ENCODE data around the gene SUPT4H1.
A peak's percentile ranks its signal among the peaks of the same experiment; 100 is the strongest.
"Not testable (repeated sequence)": the region's sequence is repeated elsewhere in the genome, so short reads cannot be mapped to it uniquely, and the experiment has no call there.

The SUPT4H1 gene

DNA sequence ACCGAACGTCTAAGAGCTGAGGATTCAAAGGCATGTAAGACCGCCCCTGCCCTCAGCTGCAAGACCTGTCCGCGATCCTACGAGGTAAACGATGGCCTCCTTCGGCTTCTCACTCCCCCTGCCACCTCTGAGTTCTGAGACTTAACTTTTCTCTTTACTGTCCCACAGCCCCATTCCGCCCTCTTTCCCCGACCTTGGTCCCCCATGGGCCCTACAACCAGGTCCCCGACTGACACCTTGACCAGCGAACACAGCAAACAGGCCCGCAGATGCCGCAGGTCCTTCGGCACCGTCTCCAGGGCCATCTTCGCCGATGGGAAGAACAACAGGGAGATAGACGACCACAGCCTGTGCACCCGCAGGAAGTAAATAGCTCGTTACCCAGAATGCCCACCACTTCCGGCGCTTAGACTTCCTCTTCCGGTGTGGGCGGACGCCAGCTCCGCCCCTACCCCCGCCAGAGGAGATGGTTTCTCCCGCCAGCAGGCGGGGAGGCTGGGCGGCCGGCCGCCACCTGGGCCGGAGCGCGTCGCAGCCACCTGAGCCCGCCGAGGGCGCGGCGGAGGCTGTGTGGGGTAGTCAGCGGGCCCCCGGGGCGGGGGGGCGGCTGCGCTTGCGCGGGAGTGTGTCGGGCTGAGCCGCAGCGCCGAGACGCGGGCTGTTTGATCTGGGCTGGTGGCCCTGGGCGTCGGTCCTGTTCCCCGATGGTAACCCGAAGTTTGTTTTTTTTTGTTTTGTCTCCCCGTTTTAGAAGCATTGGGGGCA lies at the start of gene SUPT4H1:
TSS of gene SUPT4H1 (minus strand) at position 371 of the 765 bp plus-strand sequence. CDS start at position 305, 66 bp downstream.
- DNase-seq (ENCODE audit: low spot score), result peak; percentile 94

GRCh38 chr17:58401287-58401686 lies 49.3 kb upstream of the SUPT4H1 start:
- no peak for DNase-seq (ENCODE audit: low spot score)

DNA sequence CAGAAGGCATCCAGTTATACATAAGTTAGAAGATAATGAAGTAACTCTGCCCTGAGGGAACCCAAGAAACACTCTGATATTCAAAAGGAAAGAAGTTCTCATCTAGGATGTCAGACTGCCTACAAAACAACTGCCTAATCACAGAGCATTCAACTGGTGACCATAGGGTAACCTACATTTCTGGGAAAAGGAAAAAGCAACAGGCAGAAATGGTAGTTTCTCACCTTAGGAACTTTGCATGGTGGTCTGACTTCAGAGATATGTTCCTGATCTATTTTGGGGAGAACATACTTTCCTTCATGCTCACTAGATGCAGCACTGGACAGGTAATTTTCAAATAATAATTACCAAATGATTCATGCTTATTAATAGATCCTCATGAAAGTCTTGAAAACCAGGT lies 48.8 kb upstream of the SUPT4H1 start:
- DNase-seq (ENCODE audit: low spot score), result no peak

DNA sequence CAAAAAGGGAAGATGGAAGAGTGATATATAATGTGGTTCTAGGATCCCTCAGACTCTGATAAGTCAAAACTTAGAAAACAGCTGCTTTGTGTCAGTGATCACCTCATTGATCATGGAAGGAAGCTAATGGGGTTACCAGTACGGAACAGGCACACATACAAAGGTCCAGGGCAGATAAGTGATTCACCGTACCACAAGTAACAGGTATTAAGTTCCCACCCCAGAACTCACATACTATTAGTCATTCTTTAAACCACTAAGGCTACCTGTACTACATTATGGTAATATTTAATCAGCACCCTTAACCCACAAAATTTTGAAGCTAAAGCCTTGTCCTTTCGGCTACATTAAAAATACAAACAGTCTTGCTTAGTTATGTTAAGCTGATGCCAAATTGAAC lies 48.0 kb upstream of the SUPT4H1 start:
- DNase-seq (ENCODE audit: low spot score), result no peak

- DNase-seq (ENCODE audit: low spot score), result no peak
Measured at GRCh38 chr17:58398574-58399266, 46.7 kb upstream of the SUPT4H1 start.

DNA sequence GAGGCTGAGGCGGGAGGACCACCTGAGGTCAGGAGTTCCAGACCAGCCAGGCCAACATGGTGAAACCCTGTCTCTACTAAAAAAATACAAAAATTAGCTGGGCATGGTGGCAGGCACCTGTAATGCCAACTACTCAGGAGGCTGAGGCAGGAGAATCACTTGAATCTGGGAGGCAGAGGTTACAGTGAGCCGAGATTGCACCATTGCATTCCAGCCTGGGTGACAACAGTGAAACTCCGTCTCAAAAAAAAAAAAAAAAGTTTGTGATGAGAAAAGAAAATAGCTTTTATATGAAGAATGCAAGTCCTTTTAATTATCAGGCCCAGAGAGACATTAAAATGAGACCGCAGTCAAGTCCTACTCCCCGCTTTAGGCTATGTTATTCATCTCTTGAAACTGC lies 45.4 kb upstream of the SUPT4H1 start:
- DNase-seq (ENCODE audit: low spot score), result not testable (repeated sequence)

DNA sequence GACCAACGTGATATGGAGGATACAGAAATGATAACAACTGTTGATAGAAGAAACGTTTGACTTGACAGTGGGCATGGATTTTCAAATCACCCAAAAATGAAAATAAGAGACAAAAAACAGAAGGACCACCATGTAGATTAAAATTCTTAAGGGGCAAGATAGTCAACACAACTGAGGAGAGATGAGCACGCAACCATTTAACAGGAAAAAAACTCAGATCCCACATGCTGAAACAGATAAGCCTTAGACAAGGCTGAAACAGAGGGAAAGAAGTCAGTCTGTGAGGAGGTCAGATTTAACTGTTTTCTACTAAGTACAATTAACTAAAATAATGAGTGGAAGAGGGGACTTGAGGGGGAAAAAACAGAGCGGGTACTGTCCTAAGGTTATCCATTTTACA lies 44.2 kb upstream of the SUPT4H1 start:
- no peak for DNase-seq (ENCODE audit: low spot score)

GRCh38 chr17:58394534-58395223 lies 42.7 kb upstream of the SUPT4H1 start:
- no peak for DNase-seq (ENCODE audit: low spot score)

DNA sequence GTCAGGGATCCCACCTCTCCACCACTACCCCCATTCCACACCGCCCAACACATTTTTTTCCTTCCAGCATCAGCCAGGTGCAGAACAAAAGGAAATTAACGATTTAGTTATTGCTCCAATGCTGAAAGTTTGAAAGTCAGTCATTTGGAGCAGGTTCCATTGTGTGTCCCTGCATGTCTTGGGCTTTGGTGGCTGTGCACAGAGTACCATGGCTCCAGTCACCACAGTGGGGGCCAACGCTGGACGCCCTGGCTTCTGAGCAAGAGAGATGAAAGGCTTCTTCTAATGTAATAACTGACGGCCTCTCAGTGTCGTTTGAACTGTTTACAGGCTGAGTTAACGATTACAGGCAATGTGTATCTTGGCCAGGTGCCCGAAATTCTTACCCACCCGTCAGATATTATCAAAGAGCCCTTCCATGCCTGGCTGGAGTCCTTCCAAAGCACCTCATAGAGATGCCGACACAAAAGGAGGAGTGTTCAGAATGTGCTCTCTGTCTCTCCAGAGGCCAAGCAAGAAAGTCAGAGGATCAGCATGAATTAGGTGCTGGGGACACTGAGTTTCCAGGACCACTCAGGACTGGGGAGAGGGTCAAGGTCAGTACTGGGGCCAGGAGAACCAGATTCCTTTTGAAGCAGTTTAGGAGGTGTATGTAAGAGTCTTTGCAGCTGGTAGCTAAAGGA lies 39.4 kb upstream of the SUPT4H1 start:
- no peak for DNase-seq (ENCODE audit: low spot score)

DNA sequence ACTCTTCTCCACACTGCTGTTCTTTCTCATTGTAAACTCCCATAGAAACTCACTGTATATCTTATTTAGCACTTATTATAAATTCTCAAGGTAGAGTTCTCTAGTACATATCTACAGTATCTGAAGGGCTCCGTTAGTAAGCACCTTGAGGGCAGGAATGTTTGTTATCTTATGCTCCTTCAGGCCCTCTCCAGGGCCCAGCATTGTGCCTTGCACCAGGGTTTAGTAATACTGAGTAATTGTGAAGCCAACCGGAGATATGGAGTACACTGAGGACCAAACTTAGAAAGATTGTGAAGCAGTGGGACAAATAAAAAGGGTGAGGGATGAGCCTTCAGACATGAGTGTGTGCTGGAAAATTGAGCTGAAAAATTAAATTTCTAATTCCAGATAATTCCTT lies 38.9 kb upstream of the SUPT4H1 start:
- DNase-seq (ENCODE audit: low spot score), result no peak

GRCh38 chr17:58388302-58389190 lies 36.5 kb upstream of the SUPT4H1 start:
- DNase-seq (ENCODE audit: low spot score), result no peak

GRCh38 chr17:58387834-58388233 lies 35.8 kb upstream of the SUPT4H1 start:
- no peak for DNase-seq (ENCODE audit: low spot score)

- DNase-seq (ENCODE audit: low spot score), result no peak
Measured at GRCh38 chr17:58386708-58387107, 34.7 kb upstream of the SUPT4H1 start.

GRCh38 chr17:58385359-58385899 lies 33.4 kb upstream of the SUPT4H1 start:
- no peak for DNase-seq (ENCODE audit: low spot score)

DNA sequence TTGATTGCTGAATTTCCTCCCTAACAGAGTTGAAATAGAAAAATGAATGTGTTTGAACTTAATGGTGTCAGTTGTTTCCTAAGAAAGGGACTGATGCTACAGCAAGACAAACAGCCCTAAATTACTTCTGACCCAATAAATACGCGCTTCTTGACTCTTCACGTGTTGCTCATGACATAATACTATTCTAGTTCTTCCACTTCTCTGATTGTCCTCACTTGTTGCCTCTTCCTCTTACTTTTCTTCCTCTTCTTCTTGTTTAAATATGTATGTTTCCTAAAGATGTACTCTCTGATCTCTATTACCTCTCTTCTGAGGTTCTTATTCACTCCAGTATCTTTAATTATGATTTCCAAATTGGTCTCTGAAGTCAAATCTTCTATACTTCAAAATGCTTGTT lies 32.9 kb upstream of the SUPT4H1 start:
- DNase-seq (ENCODE audit: low spot score), result no peak

DNA sequence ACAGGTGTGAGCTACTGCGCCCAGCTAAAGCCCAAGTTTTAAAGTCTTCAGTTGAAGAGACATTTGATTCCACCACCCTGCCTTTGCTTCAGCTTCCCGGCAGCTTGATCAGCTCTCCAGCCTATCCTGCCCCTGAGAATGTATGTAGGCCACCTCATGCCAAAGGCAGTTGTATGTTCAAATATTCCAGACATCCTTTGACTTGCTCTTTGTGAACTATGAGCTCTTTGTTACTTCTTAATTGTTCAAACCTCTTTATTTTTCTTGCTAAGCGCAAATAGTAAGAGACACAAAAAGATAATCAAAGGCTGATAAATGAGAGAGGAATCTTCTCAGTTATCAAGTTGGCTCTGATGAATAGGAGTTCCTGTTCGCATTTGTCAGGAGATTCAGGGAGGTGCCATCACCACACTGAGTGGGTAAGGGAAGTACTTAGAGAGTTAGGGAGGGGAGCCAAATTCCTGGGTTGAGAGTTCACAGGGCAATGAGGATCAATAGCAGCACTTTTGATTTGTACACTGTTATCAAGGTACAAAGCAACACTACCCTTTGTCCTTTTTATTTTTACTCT lies 32.0 kb upstream of the SUPT4H1 start:
- no peak for DNase-seq (ENCODE audit: low spot score)

DNA sequence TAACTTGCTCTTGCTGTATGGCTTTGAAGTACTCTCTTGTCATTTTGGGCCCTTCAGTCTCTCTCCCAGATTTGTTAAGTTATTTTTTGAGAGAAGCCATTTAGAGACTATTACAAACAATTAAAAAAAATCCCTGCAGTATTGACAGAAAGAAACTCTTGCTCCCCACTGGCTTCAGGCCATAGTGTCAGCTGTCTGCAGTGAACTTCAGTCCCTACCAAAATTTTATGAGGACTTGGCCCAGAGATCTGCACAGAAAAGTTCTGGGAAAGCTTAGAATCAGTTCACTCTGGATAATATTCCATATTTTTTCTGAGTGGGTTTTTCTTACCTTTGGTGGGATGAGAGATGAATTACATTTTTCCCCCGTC lies 30.9 kb upstream of the SUPT4H1 start:
- DNase-seq (ENCODE audit: low spot score), result no peak

GRCh38 chr17:58382108-58382871 lies 30.3 kb upstream of the SUPT4H1 start:
- no peak for DNase-seq (ENCODE audit: low spot score)

- DNase-seq (ENCODE audit: low spot score), result no peak
Measured at GRCh38 chr17:58381124-58382035, 29.4 kb upstream of the SUPT4H1 start.

All from left forelimb (tissue), 1 donor.